NCI-H2107 treated with DMSO at 0.1 percent for 48 hours (cell line): ENCODE measurements around the gene PLCG2.
"Not testable (repeated sequence)": the region's sequence is repeated elsewhere in the genome, so short reads cannot be mapped to it uniquely, and the experiment has no call there.

Experiments used
- DNase-seq: peaks from one replicate; lab custom pipeline; 2025; ENCODE audit not compliant: unreplicated experiment; lab: John Stamatoyannopoulos, UW

Gene PLCG2

DNA sequence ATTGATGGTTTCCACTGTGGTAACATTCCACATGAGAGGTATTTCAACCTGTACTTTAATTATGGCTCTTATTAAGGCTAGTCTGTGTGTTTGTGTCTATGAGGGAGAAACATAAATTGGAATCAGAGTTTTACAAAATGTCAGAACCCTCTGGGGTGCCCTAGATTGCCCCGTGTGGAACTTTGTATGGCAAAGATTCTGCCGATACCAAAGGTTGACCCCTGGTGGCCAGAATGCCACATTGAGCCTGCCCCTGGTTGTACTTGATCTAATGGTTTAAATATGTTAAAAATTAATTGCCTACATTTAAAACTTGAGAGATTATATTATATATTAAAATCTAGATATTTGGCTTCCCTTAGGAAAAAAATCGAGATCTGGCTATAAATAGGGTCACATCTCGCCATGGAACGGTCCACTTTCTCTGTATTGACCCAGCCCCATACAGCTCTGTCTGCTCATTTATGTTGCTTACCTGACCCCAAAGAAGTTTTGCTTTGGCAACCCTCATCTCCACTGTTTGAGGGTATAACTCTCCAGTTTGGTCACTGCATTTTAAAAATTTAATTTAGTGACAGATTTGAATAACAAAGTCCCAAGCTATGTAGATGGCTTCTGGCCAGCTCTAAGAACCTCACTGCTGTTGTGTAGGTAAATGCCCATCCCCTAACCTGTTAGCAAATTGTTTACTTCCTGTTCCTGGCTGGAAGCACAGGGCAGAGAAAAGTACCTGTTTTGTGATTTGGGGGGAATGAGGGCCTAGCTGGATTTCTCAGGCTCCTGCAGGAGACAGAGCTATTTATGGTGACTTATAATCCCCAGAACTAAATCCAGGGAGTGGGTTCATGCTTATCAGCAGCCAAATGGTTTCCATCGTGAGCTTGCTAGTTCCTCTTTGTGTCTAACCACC is 95.0 kb downstream of the PLCG2 start:
- DNase-seq = peak; percentile 30

DNA sequence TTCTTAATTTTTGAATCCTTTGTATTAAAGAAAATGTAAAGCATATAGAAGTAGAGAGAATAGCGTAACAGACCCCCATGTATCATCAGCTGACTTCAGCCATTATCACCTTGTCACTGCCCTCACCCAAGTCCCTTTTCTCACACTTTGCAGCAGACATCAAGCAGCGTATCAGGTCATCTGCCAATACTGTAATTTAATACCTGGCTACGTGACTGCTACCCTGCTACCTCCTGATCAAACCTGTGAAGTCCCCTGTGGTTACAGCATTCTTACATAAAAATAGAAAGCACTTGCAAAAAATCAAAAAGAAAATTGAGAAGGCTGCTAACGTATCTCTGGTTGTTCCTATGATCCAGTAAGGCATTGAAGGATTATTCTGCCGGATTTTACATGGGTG is 96.4 kb downstream of the PLCG2 start:
- DNase-seq = no peak

DNA sequence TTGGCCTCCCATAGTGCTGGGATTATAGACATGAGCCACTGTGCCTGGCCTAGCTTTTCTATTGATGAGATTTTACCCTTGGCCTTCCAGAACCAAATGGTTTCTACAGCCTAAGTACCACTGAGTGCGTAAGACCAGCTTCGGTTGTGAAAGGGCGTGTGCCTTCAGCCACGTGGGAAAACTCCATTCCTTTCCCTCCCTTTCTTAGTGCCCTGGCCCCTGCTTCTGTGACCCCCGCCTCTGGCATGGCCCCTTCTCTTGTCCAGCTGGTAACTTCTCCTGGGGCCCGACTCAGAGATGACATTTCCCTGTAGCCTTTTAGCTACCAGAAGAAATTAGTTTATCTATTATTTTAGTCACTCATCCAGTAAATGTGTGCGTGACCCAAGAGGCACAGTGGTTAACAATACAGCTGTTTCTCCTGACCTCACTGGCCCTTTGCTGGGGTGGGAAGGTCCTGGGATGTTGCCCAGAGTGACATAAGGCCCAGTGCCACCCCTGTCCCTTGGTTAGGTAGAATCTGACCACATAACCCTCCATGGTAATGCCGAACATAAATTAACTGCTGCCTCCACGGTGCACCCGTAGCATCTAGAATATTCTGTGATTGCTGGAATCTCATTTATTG is 97.3 kb downstream of the PLCG2 start:
- DNase-seq = no peak

DNA sequence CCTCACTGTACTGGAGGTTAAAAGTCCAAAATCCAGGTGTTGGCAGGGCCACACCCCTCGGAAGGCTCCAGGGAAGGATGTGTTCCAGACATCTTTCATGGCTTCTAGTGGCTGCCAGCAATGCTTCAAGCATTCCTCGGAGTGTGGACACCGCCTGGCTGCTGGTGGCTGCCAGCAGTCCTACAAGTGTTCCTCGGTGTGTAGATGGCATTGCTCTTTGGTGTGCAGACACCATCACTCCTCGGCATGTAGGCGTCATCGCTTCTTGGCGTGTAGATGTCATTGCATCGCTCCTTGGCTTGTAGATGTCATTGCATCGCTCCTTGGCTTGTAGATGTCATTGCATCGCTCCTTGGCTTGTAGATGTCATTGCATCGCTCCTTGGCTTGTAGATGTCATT is 98.4 kb downstream of the PLCG2 start:
- not testable (repeated sequence) for DNase-seq

DNA sequence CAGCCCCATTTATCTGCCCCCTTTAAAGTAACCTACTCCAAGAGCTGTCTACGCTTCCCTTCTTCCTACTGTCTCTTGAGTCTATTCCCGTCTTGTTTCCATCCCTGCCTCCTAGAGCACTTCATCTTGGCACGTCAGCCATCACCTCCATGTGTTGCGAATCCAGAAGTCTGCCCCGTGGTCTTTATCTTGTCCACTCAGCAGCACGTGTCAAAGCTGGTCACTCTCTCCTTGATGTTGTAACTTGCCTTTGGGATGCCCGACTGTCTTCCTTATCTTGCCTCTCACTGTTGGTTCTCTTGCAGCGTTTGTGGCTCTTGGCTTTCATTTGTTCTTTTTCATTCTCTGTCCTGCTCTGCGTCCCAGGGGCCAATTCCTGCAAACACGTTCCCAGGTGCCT is 99.4 kb downstream of the PLCG2 start:
- no peak for DNase-seq

DNA sequence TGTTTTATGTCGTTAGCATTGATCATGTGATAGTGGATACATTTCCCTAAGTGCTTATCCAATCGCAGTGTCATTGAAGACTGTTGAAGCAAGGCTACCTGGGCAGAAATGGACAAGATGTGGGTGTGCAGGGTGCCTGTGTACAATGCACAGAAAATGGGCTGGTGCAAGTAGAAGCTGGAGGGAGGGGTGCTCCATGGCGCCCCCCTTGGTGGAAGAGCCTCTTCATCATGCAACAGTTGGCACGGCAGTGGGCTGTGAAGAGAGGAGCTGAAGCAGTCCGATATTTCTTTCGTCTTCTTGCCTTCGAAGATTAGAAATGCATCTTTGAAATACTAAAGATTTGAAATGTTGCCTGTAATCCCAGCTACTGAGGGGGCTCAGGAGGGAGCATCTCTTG is 100.5 kb downstream of the PLCG2 start:
- no peak for DNase-seq

DNA sequence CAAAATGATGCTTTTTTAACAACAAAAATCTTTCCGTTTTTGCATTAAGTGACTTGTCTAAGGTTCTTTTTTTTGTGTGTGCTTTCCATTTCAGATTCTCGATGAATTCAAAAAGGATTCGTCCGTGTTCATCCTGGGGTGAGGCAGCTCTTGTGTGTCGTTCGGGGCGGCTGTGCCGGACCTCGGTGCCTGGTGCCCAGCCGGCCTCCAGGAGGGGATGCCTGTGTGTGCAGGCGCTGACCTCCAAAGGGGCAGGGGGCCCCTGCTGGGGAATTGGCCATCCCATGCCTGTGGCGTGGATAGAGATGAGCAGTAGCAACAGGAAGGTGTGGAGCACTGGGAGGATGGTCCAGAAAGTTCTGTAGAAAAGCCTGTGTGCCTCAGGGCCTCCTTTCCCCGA is 101.7 kb downstream of the PLCG2 start:
- DNase-seq = no peak

DNA sequence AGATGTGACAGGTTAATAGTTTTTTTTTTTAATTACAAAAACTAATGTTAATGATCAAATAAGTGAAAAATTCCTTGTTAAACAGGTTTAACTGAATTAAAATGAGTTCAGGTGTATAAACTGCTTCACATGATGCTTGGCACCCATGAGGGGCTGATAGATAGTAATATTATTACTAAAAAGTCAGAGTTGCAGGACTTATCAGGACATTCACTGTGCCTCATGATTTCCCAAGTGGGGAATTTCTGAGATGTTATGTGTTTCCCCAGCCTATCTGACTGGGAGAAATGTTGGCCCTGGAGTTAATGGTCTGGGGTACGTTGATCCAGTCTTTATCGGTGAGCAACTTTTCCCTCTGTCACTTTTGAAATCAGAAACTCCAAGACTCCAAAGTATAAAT is 102.1 kb downstream of the PLCG2 start:
- no peak for DNase-seq

DNA sequence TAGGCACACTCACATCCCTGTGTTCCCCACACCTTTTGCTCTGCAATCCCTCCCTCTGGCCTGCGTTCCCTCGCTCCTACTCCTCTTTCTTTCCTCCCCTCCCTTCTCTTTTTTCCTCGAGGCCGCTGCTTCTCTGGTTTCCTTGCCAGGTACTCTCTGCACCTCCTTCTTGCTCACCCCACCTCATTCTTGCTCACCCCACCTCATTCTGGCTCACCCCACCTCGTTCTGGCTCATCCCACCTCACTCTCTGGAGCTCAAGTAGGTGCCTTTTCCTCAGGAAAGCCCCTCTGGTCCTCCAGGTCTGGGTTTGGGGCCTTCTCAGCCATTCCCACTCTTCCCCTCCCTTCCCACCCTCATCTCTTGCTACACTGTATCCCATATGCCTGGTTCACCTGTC is 103.5 kb downstream of the PLCG2 start:
- no peak for DNase-seq

DNA sequence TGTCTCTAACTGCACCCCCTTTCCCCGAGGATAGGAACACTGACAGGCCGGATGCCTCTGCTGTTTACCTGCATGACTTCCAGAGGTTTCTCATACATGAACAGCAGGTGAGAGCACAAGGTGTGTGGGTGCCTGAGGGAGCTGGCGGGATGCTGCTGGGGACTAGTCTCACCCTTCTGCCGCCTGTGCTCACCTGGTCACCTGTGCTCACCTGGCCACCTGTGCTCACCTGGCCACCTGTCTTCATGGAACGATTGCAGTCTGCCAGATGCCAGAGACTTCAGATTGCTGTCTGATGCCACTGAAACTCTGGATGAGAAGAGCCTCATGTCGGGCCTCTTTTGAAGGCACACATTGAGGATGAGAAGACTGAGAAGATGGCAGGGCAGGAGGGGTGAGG is 104.1 kb downstream of the PLCG2 start:
- no peak for DNase-seq

DNA sequence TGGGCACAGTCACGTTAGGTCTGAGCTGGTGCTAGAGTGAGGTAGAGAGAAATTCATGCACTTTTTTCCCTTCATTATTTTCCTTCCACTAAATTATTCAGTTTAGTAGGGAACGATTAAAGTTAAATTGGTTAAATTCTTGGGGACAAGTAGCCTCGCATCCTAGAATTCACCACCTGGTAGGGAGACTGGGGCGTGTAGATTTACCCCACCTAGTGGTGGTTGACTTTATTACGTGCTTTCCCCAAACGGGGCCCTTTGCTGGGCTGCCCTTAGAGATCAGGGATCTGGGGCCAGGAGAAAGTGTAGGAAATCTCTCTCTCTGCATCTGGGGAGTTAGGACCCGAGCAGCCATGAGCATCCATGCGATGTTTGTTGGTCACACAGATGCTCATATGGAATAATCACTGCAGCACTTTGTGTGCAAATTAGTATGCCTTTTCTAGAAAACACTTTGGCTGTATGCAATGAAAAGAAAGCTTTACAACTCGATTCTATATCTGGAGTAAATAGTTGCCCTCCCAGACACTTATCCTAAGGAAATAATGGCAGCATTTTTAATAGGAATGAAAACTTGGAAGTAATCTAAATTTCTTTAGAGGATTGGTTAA is 107.0 kb downstream of the PLCG2 start:
- DNase-seq = peak; percentile 69

DNA sequence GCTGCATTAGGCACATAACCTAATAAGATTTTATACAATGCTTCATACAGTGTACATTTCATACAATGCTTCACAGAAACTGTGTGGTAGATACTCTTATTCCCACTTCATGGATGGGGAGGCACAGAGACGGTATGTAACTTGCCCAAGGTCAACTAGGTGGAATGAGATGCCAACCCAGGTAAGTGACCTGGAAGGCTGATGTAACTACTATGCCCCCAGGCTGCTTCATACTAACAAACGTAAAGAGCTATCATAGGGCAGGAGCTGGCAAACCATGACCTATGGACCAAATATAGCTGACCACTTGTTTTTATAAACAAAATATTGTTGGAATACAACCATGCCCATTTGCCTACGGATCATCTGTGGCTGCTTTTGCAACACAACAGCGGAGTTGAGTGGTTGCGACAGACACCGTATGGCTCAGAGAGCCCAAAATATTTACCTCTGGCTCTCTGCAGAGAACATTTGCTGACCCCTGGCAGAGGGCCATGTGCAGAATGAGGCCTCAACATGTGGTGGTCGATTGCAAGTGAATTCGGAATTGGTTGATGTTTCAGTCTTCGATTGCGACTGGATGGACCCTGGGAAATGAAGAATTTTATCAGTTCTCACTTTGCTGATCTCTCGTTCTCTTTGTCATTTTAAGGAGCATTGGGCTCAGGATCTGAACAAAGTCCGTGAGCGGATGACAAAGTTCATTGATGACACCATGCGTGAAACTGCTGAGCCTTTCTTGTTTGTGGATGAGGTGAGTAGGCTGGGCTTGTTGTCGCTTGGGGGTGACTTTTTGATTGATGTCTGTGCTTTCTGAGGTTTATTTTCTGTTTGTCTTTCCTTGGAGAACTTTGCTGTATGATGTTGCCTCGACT is 109.7 kb downstream of the PLCG2 start:
- no peak for DNase-seq

DNA sequence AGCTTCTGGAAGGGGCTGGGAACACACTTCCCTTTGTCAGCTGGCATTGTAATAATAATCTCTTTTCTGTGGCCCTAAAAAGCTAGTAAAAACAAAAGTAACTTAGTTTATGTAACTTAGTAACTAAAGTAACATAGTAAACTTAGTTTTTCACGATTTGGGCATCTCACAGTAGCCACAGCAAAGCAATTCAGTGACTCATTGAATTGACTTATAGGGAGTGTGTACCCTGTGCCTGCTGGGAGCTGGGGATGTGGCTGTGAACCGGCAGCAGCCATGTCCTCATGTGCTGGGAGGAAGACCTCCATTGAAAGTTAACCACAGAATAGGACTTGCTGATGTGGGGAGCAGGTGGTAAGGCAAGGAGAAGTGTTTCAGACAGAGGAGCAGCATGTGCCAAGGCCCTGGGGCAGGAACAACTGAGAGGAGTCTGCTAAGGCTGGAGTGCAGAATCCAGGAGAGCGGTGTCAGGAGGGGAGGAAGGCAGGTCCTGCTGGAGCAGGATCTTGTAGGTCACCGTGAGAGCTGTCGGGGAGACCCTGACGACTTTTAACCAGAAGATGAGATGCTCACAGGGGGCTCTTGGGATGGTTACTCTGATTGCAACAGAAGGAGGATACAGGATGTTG is 112.8 kb downstream of the PLCG2 start:
- DNase-seq = no peak

DNA sequence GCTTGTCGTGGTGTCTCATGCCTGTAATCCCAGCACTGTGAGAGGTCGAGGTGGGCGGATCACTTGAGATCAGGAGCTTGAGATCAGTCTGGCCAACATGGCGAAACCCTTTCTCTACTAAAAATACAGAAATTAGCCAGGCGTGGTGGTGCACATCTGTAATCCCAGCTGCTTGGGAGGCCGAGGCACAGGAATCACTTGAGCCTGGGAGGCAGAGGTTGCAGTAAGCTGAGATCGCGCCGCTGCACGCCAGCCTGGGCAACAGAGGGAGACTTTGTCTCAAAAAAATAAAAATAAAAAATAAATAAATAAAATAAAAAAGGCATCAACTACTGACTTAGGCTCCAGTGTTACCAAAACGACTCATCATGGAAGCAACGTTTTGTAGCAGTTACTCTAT is 115.5 kb downstream of the PLCG2 start:
- no peak for DNase-seq

DNA sequence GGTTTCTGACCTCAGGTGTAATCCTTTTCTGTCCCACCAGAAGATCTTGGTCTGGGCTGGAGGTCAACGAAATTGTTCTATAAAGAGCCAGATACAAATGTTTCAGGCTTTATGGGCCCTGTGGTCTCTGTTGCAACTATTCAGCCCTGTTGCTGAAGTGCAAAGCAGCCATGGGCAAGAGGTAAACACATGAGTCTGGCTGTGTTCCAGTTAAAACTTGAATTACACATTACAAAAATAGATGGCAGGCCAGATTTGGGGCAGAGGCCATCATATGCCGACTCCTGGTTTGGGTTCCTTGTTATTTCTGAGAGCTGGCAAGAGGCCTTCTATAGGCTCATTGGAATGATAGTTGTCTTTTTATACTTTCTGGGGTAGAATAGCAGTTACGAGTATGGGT is 117.8 kb downstream of the PLCG2 start:
- no peak for DNase-seq

DNA sequence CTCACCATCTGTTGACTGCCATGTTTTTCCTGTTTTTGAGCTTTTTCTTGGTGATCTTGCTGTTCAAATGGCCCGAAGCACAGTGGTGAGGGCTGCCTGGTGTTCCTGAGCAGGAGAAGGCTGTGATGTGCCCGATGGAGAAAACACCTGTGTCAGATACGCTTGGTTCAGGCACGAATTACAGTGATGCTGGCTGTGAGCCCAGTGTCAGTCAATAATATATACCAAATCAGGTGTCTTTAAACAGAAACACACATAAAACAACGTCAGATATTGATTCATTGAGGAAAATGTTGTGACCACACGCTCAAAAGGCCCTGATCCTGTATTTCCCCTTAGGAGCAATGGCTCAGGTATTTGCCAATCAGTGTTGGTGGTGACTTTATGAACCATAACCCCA is 120.5 kb downstream of the PLCG2 start:
- no peak for DNase-seq

DNA sequence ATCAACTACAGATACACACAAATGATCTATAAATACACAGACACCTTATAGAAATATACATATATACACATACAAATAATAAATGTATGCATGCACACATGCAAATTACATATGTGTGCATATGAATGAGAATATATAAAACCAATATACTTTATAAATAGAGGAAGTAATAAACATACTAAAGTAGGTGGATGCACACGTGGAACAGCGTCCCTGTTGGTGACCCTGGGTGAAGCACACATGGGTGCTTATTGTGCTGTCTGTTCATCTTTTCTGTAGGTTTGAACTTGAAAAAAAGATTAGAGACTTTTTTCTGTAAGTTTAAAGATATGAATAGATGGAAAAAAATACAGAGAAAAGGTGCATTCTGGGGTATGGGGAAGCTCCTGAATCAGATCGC is 120.9 kb downstream of the PLCG2 start:
- DNase-seq = no peak

DNA sequence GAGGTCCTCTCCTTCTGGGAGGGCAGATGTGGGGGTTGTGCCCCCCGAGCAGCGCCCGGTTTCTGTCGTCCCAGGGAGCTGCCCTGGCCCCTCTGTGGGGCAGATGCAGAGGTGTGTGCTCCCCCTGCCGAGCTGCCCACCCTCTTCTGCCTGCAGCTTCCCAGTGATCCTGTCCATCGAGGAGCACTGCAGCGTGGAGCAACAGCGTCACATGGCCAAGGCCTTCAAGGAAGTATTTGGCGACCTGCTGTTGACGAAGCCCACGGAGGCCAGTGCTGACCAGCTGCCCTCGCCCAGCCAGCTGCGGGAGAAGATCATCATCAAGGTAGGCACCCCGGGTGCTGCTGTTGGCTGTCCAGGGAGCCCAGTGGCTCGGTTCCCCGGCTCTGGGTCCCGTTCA is 121.4 kb downstream of the PLCG2 start:
- DNase-seq = no peak

DNA sequence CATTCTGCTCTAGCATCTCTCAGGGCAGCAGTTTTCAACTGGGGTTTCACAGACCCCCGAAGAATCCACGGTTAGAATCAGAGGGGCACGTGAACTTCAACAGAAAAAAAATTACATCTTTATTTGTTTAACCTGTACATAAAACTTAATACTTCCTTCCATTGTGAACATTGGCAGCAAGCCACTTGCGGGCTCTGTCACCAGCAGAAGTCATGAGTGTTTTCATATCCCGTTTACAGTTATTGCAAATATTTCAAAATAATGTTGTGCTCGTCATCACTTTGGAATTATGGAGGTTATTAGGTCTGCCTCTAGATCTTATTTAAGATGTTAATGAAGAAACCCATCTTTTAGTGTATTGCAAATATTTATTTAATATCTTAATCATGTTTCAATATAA is 122.4 kb downstream of the PLCG2 start:
- DNase-seq = no peak

DNA sequence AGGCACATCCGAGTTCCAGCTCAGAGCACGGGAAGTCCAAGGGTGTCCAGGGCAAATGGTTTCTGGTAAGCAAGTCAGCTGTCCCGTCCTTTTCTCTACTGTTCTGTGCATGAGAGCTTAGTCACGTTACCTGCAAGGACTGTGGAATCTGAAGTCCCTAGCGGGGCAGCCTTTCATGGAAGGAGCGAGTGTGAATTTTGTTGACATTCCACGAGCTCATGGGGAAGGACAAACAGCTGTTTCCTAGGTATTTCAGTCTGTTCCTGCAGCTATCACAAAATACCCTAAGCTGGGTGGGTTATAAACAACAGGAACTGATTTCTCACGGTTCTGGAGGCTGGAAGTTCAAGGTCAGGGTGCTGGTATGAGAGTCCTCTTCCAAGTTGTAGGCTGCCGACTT is 122.9 kb downstream of the PLCG2 start:
- no peak for DNase-seq

DNA sequence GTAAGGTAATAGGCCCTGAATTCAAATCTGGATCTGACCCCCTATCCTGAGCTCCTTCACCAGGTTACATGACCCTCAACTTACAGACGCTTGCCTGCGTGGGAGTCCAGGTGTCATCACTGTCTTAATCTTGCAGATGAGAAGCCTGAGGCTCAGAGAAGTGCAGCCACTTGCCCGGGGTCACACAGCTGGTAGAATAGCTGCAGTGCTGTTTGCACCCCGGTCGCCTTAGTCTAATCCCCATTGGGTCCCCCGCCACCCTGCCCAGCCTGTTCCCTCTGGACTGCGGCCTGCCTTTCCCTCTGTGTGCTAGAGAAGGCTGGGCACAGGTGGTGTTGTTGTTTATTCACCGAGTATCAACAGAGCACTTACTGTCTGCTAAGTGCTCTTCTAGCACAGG is 125.2 kb downstream of the PLCG2 start:
- no peak for DNase-seq
